ENCODE results near the gene TPTE2.
"Not testable (repeated sequence)": the region's sequence is repeated elsewhere in the genome, so short reads cannot be mapped to it uniquely, and the experiment has no call there.

Gene TPTE2

DNA sequence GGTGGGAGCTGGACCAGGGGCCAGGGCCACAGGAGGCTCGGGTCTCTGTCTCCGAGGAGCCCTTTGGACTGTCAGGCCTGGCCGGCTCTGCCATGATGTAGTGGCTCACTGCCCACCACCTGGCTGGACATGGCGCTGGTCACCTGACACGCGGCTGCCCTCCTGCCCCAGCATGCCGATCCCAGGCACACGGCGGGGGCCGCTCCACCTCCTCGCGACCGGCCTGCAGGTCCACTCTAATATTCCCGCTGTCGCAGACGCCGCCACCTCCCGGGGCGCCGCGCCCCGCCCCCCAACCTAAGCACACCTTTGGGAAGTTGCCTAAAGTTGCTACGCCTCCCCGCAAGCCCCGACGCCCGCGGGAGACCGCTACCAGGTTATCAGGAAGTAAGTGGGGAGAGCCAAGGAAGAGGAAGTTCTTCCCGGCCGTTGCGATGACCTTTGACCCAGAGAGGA is at the start of gene TPTE2:
Gene TPTE2 (minus strand): TSS at position 406 of the 456 bp plus-strand sequence. CDS start 58,298 bp downstream, outside the sequence.
- DNase-seq = not testable (repeated sequence)

GRCh38 chr13:19607523-19608078 is 46.3 kb upstream of the TPTE2 start:
- DNase-seq = no peak

DNA sequence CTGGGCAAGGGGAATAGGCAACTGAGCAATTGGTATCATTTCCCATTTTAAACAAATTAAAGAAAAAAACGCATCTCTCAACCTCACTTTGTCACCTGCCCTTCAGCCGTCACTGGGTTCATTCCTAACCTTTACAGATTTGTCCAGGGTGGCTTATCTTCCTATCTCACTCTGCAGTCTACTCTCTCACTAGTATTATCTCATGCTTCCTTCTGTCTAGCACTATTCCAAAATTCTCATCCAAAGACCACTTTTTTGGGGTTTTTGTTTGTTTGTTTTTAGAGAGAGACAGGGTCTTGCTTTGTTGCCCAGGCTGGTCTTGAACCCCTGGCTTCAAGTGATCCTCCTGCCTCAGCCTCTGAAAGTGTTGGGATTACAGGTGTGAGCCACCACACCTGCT is 45.4 kb upstream of the TPTE2 start:
- DNase-seq = no peak

GRCh38 chr13:19606152-19606551 is 44.8 kb upstream of the TPTE2 start:
- no peak for DNase-seq

- no peak for DNase-seq
These were observed 44.0 kb upstream of the TPTE2 start for GRCh38 chr13:19605161-19605955.

DNA sequence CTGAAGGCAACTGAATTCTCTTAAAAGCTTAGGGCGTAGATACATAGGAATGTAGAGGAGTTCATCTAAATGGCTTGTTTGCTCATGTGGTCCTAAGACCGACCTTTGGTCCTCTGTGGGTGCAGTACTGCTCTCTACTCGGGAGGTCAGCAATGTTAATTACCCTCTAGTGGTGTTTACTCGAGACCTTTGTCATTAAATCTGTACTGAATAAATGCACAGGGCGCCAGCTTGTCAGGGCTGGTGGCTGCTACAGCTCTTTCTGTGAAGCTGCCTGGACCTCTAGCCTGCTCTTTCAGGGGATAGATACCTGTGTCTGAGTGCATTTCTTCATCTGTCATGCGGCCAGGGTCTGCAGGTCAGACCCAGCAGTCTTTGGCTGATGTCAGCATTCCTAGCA is 43.0 kb upstream of the TPTE2 start:
- no peak for DNase-seq

- DNase-seq = peak; percentile 18
These were observed 40.7 kb upstream of the TPTE2 start for GRCh38 chr13:19601749-19602725.

DNA sequence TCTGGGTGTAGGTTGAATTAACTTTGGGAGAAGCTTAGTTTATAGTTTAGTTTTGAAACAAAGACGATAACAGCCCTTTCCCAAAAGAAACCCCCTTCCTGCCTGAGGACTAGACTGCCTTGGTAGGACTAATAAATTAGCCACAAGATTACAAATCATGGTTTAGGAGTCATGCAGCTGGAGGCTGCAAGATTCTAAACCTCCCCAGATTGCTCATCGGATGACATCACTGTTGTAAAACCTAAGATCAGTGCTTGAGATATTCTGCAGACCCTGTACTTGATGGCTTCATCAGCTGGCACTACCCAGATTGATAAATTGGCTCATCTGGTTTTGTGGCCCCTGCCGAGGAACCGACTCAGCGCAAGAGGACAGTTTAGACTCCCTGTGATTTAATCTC is 36.2 kb upstream of the TPTE2 start:
- peak; percentile 23 for DNase-seq

GRCh38 chr13:19596960-19597361 is 35.6 kb upstream of the TPTE2 start:
- DNase-seq = peak; percentile 75

DNA sequence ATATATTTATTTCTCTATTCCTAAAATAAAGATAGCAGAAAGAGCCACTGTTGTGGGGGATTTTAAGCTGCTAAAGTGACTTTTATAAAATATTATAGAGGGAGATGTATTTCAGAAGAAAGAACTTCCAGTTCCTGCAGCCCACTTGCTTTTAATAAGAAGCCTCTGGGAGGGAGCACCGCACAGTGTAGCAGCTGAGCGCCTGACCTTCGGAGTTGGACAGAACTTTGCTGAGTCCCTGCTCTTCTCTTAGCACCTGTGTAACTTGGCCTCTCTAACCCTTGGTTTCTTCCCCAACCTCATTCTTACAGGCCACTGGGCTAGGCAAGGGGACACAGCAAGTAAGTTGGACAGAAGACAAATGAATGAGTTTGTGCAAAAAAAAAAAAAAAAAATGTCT is 34.8 kb upstream of the TPTE2 start:
- no peak for DNase-seq

DNA sequence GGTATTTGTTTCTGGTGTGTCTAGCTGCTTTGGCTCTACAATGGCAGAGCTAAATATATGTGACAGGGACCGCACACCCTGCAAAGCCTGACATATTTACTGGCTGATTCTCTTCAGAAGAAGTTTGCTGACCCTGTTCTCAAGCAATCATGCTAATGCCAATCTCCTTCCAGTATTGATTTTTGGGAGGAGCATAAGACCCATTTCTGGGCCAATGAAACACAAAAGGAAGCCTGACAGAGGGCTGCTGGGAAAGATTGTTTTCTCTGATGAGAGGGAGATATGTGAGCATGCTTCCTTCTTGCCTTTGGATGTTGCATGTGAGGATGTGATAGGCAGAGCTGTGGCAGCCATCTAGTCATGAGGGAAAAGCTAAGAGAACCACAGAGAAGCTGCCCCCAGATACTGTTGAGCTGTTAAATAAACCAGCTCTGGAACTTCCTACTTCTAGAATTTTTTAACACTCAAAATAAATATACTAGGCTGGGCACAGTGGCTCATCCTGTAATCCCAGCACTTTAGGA is 31.4 kb upstream of the TPTE2 start:
- DNase-seq = no peak

DNA sequence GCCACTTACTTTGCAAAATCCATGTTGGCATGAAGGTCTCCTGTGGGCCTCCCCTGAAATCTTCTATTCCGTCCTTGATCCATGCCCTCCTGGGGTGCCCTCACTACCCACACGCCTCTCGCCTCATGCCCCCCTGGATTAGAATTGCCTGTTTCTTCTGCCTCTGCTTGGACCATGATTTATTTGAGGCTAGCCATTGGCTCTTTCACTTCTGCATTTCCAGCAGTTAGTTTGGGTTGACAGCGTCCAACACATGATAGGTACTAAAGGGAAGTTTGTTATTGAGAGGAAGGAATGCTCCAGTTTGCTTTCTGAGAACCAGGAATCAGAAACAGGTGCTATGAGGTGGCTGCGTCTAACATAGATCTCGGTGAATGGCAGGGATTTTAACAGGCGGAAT is 30.5 kb upstream of the TPTE2 start:
- DNase-seq = no peak

DNA sequence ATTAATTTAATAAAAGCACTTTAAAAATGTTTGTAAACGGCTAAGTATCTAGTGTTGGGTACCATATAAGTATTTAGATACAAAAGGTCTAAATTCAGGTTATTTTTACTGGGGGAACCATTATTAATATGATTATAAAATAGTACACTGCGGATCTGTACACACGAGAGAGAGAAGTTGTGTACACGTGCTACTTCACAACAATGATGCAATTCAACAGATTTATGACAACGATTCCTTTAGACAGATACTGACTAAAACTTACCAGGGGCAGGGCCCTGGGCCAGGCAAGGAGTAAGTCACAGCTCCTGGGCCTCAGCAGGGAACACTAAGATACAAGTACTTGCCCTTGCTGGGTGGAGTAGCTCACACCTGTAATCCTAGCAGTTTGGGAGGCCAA is 29.1 kb upstream of the TPTE2 start:
- no peak for DNase-seq

GRCh38 chr13:19589312-19589711 is 28.0 kb upstream of the TPTE2 start:
- no peak for DNase-seq

DNA sequence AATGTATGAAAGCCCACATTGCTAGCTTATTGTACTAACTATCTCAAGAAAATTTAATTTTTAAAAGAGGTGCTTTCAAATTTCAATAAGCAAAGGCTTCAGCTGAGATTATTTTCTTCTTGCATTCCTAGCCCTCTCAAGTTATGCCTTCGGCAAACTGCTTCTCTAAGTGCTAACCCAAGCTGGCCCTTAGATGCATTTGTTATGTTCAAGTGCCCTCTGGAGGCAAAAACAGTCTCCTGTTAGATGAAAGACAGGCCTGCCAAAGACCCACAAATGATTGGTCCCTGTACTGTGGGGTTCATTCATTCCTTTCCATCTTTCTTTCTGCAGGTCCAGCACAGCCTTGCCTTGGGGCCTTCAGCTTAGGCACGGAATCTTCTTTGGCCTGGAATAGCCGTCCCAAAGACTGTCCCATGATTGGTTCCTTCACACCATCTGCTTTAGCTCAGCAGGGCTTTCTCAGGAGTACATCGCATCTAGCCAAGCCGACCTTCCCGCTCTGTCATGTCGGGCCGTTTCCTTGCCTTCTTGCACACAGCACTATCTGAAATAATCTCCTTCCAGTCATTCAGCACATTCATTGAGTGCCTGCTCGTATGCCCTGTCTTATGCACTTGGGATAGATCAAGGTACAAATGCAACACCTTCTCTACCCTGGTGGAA is 26.4 kb upstream of the TPTE2 start:
- peak; percentile 38 for DNase-seq

GRCh38 chr13:19586904-19587634 is 25.7 kb upstream of the TPTE2 start:
- no peak for DNase-seq

- no peak for DNase-seq
These were observed 20.3 kb upstream of the TPTE2 start for GRCh38 chr13:19581675-19582074.

DNA sequence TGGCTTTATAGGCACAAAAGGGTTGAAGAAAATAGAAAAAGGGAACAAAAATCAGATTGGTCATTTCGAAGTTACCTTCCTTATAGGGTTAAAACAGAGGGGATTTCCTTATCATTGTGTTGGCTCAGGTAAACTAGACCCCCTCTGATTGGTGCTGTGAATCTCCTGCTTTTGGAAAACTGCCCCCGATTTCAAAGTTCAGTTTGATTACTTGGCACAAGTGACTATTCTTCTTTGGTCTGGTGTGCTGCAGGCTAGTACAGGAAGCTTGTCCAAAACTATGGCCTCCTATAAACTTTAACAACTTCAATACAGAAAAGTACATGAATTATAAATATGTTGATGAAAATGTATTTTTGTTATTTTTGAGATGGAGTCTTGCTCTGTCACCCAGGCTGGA is 13.9 kb upstream of the TPTE2 start:
- no peak for DNase-seq

DNA sequence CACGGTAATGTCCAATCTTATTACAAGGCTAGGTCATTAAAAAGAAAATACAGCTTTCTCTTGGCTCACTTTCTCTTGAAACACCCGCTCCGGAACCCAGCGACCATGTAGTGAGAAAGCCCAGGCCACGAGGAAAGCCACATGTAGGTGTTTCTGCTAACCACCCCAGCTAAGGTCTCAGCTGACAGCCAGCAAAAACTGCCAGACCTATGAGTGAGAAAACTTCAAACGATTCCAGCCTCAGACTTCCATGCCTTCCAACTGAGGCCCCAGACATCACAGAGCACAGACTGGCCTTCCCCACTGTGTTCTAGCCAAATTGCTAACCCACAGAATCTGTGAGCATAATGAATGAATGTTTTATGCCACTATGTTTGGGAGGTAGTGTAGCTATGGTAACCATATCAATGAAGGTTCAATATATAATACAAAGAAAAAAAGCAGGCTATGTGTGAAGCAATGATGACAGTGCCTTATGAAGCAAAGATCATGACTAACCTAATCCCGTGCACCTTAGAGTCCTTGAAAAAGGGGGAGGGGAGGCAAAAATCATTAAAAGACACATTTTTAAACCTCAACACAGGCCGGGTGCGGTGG is 11.9 kb upstream of the TPTE2 start:
- no peak for DNase-seq

DNA sequence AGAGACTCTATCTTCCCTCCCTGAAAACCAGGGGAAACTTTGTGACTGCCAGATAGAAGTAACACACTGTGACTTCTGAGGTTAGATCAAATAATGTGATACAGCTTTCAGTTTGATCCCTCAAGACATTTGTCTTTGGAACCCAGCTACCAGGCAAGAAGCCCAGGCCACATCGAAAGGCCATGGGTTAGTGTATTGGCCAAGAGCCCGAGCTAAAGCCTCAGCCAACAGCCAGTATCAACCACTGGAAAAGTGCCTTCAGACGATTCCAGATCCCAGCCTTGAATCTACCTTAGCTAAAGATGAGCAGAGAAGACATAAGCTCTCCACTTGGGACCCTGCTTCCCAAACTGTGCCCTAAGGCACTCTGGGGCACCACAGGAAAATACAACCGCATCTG is 10.9 kb upstream of the TPTE2 start:
- DNase-seq = no peak

- no peak for DNase-seq
These were observed 6.6 kb upstream of the TPTE2 start for GRCh38 chr13:19567820-19568534.

Data from kidney glomerular epithelial cell (primary cell).